DMS79 (cell line): Measurements from ENCODE around the gene AK5.

Source experiments
- DNase-seq: peaks from one replicate; lab custom pipeline; 2025; lab: John Stamatoyannopoulos, UW

The AK5 gene

DNA sequence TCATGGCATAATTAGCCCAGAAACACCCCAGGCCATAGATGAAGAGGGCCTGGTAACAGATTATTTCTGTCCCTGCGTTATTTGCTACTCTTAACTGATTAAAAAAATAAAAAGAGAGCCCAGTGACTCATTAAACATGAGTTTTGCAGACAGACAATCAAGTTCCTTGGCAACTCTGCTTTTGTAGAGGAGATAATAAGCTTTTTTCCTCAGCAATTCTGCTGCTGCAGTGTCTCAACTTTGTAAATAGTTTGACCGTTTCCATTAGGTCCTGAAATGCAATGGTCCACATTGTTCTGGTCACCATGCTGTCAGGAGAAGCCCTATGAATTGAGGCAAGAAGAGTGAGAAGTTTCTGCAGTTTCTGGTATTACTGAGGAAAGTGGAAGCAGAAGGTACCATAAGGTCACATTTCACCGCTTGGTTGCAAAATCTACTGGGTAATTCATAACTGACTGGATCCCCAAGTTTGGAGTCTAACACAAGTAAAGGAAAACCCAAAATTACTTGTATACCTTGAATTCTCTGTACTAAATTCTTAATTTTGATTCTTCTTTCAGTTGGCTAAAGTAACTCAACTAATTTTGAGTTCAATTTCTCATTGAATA lies 261.1 kb downstream of the AK5 start:
- DNase-seq: no peak

DNA sequence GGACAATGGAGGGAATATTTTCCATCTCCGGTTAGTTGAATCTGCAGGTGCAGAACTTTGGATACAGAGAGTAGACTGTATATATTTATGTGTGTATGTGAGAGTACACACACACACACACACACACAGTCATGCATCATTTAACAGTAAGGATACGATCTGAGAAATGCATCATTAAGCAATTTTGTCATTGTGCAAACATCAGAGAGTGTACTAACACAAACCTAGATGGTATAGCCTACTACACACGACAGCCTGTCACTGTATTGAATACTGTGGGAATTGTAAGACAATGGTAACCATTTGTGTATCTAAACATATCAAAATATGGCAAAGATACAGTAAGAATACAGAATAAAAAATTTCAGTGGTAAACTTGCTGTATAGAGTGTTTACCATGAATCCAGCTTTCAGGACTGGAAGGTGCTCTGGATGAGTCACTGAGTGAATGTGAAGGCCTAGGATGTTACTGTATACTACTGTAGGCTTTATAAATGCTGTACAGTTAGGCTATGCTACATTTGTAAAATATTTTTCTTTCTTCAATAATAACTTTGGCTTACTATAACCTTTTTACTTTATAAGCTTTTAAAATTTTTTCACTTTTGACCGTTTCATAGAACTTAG lies 262.1 kb downstream of the AK5 start:
- DNase-seq: no peak

DNA sequence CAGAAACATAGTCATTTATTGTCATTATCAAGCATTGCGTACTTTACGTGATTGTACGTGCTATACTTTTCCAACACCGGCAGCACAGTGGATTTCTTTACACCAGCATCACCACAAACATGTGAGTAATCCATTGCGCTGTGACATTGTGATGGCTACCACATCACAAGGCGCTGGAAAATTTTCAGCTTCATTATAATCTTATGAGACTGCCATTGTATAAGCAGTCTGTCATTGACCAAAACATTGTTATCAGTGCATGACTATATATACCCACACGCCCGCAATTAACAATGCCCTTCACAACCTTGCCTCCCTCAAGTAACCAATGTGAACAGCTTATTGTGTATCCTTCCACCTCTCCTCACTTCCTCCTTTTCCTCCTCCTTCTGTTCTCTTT lies 263.0 kb downstream of the AK5 start:
- DNase-seq: no peak

DNA sequence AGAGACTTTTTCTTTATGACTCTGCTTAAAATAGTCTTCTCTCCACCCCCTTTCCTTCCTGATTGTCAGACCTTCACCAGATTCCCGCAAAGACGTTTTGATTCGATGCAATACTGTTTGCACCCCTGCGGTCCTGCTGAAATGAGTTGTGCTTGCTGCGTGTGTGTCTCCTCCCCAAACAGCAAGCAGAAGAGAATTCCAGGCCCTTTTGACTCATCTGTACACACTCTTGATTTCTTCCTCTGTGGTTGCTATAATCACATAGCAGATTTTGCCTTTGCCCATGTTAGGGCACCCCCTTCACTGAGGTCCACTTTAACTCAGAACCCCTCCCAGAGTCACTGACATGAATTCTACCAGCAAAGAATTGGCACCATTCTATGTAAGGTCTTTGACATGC lies 264.2 kb downstream of the AK5 start:
- no peak for DNase-seq

DNA sequence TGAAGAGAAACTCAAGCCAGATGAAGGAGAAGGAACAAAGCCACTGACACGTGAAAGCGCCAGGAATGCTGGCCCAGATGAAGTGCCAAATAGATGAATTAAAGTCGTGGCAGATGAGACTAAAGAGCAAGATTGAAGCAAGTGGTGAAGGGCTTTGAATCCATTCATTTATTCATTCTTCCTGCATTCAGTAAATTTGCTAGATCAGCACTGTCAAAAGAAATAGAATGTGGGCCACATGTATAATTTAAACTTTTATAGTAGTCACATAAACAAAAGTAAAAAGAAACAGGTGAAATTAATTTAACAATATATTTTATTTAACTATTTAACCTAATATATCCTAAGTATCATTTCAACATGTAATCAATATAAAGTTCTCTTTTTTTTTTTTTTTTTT lies 265.1 kb downstream of the AK5 start:
- DNase-seq: no peak

DNA sequence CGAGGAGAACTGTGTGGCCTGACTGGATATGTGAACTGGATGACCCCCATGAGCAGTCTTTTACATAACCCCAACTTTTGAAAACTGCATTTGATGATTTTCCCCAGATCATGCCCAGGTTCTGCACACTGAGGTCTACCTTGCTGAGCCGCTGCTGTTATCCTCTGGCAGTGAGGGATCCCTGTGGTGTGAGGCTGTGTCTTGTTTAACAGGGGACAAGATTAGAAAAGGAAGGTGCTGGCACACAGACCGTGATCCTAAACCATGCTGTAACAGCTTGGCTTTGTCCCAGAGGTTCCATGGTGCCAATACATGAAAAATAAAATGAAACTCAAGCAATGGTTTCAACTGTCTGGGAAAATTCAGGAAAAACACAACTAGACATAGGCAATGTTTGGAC lies 266.5 kb downstream of the AK5 start:
- no peak for DNase-seq

DNA sequence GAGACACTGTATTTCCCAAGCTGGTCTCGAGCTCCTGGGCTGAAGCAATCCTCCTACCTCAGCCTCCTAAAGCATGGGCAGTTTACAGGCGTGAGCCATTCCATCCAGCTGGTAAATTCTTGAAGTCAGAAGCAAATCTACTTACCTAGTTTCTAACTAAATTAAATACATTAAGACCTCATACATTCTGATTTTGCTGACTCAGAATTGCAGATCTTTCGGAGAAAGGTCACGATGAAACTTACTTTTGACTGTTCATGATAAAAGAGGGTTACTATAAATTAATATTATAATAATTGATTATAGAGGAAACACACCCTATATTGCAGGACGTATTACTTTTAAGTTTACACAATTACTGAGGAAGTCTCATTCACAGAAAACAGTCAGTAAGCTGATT lies 268.3 kb downstream of the AK5 start:
- DNase-seq: no peak

DNA sequence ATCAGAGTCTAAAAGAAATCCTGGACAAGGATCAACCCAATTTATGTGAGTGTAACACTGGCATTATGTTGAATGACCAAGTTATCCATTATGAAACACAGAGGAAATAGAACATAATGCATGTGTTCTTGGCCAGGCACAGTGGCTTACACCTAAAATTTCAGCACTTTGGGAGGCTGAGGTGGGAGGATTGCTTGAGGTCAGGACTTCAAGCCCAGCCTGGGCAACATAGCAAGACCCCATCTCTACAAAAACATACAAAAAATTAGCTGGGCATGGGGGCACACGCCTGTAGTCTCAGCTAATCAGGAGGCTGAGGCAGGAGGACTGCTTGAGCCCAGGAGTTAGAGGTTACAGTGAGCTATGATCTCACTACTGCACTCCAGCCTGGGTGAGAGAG lies 270.8 kb downstream of the AK5 start:
- DNase-seq: no peak

DNA sequence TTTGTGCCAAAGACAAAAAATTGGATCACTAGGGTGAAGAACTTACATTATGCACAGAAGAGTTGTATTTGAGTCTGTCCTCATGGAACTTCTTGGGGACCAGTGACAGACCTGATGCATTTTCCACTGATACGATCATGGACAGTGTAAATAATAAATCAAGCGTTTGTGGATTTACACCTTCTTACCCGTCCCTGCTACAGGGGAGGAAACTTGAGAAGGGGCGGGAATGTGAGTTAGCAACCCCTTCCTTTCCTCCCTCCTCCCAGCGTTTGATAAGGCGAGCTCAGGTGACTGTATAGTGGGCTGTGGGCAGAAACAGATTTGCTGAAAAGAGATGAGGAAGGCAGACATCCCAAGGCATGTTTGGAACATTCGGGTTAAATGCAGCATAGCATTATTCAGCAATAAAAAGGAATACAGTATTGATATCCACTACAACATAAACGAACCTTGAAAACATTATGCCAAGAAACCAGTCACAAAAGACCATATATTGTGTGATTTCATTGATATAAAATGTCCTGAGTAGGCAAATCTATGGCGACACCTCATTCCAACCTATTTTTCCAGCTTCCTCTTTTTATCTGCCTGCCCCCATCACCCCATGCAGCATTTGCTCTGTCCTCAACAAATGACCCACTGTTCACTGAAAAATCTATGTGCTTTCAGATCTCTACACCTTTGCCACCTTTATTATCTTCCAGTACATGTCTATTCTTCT lies 271.9 kb downstream of the AK5 start:
- DNase-seq: no peak

DNA sequence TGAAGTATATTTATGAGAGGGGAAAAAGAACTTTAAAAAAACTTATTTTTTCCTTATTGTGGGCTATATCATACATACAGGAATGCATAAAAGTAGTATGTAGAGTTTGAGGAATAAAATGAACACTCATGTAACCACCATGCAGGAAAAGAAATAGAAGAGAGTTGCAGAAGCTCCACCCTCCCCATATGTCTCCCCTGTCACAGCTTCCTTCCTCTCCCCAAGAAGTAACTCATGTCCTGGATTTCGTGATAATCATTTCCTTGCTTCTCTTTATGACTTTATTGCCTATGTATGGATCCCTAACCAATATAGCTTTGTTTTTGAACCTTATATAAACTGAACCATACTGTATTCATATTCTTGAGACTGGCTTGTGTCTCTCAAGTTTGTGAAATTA lies 274.2 kb downstream of the AK5 start:
- no peak for DNase-seq

DNA sequence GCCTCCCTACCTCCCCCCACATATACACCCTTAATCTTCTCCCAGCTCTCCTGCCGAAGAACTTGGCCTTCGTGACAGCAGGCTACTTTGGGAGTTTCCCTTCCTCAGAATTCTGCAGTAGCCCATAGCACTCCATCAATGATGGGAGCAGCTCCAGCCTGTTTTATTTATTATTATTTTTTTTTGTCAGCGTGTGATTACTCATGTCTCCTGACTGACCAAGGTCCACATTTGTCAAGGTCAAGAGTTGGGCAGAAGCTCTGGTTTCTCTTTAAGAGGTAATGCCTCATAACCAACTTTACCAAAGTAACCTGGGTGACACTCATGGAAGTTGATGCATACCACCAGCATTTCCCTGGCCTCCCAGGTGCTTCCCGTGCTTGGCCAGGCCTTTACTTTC lies 275.2 kb downstream of the AK5 start:
- no peak for DNase-seq

DNA sequence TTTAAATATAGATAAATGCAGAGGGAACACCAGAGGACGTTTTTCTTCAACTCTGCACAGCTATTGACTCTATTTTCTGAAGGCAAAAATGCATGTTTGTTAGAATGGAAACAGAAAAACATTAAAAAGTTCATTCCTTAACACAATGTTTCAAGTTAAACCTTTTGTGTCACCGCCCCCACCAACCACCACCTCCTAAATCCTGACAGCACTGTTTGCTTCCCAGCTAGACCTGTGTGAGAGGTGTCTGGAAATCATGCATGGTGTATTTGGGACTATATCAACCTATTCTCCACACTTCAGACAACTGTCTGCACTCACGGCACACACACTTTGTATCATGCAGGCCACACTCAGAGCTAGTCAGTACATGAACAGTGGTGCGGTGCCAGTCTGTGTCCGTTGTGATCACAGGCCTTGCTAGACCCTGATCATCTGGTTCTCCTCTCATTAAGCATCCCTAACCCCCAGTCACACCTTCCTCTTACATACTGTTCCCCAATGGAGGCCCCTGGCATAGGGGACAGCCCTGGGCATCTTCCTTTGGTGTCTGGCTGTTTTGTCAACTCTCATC lies 276.9 kb downstream of the AK5 start:
- no peak for DNase-seq

DNA sequence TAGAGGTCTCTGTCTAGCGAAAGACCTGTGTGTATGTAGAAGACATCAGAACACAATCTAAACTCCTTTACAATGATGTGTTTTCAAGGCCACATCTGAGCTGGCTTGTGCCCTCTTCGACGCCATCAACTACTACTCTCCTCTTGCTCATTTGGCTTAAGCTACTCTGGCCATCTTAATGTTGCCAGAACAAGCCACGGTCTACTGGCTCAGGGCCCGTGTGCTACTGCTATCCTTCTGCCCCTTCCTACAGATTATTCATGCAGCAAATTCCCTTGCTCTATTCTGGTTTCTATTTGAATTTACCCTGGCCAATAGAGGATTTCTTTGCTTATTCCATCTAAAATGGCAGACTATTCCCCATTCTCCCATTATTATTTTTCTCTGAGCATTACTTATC lies 278.9 kb downstream of the AK5 start:
- DNase-seq: no peak

DNA sequence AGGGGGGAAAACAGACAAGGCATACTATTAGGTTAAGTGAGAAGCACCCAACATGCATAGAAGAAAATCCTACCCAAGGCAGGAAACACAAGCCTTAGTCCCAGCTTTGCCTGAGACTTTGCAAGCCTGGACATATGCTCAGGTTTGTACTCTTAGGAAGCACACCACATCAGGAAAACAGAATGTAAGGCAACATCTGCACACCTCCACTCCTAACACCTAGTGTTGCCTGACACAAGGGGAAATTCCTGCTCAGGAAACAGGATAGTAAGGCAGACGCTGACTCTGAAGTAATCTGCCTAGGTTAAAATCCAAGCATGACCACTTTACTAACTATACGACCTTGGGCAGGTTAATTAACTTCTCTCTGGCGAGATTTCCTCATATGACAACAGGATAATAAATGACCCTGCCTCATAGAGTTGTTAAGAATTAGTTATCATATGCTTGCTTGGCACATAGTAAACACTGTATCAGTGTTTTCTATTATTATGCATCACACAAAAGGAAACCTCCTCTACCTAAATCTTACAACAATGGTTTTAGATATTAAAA lies 280.9 kb downstream of the AK5 start:
- DNase-seq: no peak

DNA sequence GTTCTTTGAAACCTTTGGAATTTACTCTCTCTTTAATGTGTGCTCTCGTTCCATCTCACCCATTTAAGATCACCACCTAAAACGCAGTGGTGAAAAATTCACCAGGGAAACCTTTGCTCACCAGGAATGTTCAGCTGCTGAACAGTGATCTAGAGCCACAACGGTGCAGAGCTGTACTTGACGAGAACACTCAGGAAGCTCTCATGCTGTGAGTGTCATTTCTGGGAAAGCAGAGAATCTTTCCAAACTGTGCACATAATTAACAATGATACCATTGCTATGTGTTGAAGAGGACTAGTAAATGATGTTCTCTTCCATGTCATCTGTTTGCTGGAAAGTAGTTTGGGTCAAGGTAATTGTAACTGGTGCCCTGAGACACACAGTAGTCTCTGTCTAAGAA lies 283.5 kb downstream of the AK5 start:
- DNase-seq: no peak

DNA sequence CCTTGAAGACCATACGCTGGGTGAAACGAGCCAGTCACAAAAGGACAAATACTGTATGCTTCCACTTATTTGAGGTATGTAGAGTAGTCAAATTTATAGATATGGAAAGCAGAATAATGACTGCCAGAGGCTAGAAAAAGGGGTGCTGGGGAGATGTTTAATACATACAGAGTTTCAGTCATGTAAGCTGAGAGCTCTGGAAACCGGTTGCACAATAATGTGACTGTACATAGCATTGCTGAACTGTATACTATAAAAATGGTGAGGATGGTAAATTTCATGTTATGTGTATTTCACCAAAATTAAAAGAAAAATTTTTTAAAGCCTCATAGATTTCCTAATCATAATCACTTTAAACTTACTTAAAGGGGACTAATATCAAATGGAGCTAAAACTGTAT lies 289.8 kb downstream of the AK5 start:
- DNase-seq: no peak

DNA sequence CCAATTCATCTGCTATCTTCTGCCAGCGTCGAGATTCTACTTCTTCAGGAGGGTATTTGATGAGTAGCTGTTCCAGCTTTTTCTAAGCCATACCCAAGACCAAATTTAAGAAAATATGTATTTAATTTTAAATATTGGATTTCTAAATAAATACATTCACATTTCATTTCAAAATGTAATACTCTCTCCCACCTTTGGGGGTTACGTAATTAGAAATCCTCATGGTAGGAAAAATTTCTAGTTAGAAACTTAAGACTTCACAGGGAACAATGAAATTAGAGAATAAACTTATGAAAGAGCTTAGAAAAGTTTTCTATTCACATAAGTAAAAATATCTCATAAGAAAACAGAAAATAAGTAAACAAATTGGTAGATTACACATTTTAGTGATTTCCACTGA lies 297.7 kb downstream of the AK5 start:
- DNase-seq: no peak

DNA sequence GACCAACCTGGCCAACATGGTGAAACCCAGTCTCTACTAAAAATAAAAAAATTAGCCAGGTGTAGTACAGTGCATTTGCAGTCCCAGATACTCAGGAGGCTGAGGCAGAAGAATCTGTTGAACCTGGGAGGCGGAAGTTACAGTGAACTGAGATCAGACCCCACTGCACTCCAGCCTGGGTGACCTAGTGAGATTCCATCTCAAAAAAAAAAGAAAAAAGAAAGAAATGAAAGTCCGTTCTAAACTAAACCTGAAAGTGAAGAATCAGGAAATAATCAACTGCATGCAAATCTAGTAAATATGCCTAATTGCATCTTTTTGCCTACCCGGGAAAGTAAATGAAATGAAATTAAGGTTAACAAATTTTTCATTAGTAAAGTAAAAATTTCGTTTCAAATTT lies 301.1 kb downstream of the AK5 start:
- no peak for DNase-seq

DNA sequence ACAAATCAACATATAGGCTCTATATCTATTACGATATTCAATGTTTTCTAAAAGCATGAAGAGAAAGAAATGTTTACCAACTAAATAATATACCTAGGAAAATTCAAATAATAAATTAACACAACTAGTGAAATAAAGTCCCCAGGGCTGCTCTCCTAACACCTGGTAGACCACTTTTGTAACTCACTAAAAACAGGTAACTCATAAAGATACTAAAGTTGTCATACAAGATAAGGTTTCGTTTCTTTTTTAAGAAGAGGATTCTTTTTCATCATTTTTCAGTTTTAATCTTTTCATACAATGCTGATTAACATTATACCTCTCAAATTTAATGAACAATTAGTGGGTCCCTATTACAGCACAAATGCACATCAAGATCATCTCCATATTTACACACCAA lies 301.7 kb downstream of the AK5 start:
- DNase-seq: no peak

DNA sequence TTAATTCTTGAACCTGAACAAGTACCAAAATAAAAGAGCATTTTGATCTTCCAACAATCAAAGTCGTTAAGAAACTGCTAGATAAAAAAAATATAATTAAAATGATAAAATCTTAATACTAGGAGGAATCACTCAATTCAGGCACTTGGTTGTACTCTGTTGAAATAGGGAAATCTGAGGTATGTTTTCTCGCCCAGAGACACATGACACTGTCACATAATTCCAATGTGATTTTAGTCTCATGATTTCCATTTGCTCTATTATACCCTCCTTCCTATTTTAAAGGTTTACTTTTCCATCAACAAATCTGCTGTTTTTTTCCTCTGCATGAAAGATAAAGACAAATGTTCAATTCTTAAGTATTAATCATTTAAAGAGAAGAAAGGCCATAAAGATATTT lies 303.1 kb downstream of the AK5 start:
- no peak for DNase-seq

DNA sequence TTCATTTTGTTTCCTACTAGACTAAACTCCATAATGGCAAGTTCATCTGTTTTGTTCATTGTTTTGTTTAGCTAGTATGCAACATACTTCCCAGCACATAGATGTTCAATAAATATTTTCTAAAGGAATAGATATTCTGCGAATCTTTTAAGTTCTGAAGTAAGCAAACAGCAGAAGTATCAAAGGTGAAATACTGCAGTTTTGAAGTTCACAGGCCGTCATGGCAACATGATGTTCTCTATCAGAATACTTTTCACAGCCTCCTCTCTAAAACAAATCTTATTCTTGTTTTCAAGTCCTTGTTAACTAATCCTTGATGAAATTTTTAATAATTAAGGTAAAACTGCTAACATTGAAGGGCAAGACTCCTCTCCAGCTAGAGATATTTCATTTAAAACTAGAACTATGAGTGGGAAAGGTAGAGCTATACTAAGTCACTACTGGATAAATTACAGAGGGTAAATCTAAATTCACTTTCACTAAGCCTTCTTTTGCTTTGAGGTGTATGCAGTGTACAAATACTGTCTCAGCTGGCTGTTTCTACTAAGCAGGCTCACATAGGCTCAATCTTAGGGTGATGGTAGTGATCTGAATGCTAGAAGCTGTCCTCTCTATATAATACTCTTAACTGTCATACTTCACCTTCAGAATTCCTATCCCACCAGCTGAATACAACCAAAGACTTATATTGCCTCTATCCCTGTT lies 303.9 kb downstream of the AK5 start:
- no peak for DNase-seq

DNA sequence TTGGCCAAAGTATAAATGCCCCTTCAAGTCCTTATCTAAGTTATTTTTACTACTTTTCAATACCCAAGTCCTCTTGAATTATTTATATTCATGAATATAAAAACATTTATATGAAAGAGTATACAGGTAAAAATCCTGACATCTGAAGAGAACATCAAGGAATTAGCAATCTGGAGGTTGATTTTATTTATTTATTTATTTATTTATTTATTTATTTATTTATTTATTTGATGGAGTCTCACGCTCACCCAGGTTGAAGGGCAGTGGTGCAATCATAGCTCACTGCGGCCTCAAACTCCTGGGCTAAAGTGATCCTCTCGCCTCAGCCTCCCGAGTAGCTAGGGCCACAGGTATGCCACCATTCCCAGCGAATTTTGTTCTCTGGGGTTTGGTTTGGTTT lies 307.4 kb downstream of the AK5 start:
- DNase-seq: no peak

DNA sequence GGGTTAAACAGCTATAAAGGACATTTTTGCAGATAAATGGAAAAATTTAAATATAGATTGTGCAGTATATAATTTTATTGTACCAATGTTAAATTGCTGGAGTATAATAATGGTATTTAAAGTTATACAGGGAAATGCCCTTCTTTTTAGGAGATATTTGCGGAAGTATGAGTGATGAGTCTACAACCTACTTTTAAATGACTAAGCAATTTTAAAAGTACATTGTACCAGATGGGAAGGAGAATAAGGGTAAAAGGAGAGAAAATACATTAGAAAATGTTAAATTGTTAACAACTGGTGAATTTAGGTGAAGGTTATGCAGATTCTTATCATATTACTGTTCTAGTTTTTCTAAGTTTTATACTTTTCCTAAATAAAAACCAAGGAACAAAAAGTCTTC lies 308.8 kb downstream of the AK5 start:
- no peak for DNase-seq
